ENCODE results near the gene CX3CL1. TPM values are rescaled to one million over a fixed set of nuclear protein-coding genes. Genes with fewer than 3 reads are reported as not detected.

CX3CL1 gene
- total RNA-seq, 1 donor from 2014 or later = not detected

DNA sequence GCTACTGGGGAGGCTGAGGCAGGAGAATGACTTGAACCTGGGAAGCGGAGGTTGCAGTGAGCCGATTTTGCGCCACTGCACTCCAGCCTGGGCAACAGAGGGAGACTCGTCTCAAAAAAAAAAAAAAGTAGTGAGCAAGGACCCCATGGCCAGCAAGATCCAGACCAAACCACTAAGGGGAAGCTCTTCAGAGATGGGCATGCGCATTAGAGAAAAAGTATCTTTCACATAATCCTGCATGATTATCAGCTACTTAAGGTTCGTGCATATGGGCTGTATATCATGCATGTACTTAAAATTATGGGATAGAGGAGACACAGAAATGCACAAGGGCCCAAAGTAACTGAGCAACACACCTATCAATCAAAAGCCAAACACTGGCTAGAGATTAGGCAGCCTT, 24.4 kb upstream of the CX3CL1 start:
- Mint-ChIP-seq H3K27me3 (peaks cover 49% of the 10 kb centered on the region), H3K27ac (no peak overlapping the region), H3K4me3 (no peak overlapping the region), H3K9me3 (peaks cover 7% of the 10 kb centered on the region), H3K36me3 (ENCODE audit: low read depth) (no peaks in the 10 kb centered on the region), H3K4me1 (peaks cover 8% of the 10 kb centered on the region)
- intact Hi-C loops (cut with micrococcal nuclease) = no loop called here
- no peak for DNase-seq

DNA sequence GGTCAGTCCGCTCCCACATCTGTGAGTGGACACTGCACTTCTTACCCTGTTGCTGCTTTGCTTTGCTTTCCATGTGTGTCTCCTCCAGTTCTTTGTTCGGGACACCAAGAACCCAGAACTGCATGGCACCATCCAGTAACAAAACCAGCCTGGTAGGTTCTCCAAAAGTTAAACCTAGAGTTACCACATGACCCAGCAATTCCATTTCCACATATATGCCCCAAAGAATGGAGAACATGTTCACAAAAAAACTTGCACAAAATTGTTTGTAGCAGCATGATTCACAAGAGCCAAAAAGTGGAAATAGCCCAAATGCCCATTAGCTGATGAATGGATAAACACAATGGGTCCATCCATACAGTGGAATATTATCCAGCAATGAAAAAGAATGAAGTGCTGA, 24.0 kb upstream of the CX3CL1 start:
- no peak overlapping the region for H3K27ac Mint-ChIP-seq
- intact Hi-C loops (cut with micrococcal nuclease) = no loop called here
- no peak overlapping the region for H3K4me3 Mint-ChIP-seq
- peaks cover 49% of the 10 kb centered on the region for H3K27me3 Mint-ChIP-seq
- H3K36me3 Mint-ChIP-seq (ENCODE audit: low read depth) = no peaks in the 10 kb centered on the region
- peaks cover 7% of the 10 kb centered on the region for H3K9me3 Mint-ChIP-seq
- peaks cover 5% of the 10 kb centered on the region for H3K4me1 Mint-ChIP-seq
- no peak for DNase-seq

DNA sequence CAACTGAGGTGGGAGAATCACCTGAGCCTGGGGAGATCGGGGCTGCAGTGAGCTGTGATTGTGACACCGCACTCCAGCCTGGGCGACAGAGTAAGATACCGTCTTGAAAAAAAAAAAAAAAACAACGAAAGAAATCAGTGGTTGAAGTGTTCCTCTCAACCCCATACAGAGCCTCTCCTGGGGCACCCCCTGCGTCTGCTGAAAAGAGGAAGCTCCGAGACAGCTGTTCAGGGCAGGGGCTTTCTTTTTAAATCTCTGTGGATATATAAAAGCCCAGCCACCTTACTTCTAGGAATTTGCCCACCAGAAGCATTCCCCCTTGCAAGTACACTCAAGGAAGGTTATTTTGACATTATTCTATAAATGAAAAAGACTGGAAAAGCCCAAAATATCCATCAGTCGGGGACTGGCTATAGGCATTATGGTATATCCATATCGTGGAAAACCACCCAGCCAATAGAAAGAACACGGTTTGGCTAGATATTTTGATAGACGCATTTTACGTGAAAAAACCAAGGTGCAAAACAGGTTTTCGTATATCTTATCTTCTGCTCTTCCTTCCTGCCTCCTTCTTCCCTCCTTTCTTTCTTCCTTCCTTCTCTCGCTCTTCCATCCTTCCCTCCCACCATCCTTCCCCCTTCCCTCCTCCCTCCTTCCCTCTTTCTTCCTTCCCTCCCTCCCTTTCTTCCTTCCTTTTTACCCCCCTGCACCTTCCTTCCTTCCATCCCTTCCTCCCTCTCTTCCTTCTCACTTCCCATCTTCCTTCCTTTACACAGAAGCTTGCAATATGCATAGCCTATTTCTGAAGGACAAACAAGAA, 22.9 kb upstream of the CX3CL1 start:
- Mint-ChIP-seq H3K4me1 (peaks cover 4% of the 10 kb centered on the region), H3K9me3 (peaks cover 7% of the 10 kb centered on the region), H3K4me3 (no peak overlapping the region), H3K36me3 (ENCODE audit: low read depth) (no peaks in the 10 kb centered on the region), H3K27me3 (peaks cover 49% of the 10 kb centered on the region), H3K27ac (no peak overlapping the region)
- intact Hi-C loops (cut with micrococcal nuclease) = no loop called here
- no peak for DNase-seq

GRCh38 chr16:57352636-57353047, 19.6 kb upstream of the CX3CL1 start:
- intact Hi-C loops (cut with micrococcal nuclease) = no loop called here
- Mint-ChIP-seq H3K36me3 (ENCODE audit: low read depth) (no peaks in the 10 kb centered on the region), H3K27me3 (peaks cover 41% of the 10 kb centered on the region), H3K4me1 (peaks cover 5% of the 10 kb centered on the region), H3K9me3 (no peaks in the 10 kb centered on the region), H3K4me3 (no peak overlapping the region), H3K27ac (no peak overlapping the region)
- no peak for DNase-seq

DNA sequence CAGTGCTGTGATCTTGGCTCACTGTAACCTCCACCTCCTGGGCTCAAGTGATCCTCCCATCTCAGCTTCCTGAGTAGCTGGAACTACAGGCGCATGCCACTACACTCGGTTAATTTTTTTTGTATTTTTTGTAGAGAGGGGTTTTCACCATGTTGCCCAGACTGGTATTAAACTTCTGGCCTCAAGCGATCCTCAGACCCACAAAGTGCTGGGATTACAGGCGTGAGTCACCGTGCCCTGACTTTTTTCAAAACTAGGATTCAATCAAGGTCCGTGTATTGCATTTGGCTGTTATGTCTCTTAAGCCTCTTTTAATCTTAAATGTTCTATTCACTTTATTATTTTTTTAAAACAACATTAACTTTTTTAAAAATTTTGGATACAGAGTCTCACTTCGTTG, 18.0 kb upstream of the CX3CL1 start:
- intact Hi-C loops (cut with micrococcal nuclease) = no loop called here
- Mint-ChIP-seq H3K4me1 (peaks cover 11% of the 10 kb centered on the region), H3K27ac (no peak overlapping the region), H3K9me3 (no peaks in the 10 kb centered on the region), H3K36me3 (ENCODE audit: low read depth) (no peaks in the 10 kb centered on the region), H3K4me3 (no peak overlapping the region), H3K27me3 (peaks cover 24% of the 10 kb centered on the region)
- no peak for DNase-seq

GRCh38 chr16:57355898-57356414, 16.3 kb upstream of the CX3CL1 start:
- Mint-ChIP-seq H3K4me3 (no peak overlapping the region), H3K9me3 (no peaks in the 10 kb centered on the region), H3K4me1 (peaks cover 7% of the 10 kb centered on the region), H3K27ac (no peak overlapping the region), H3K27me3 (peaks cover 15% of the 10 kb centered on the region), H3K36me3 (ENCODE audit: low read depth) (no peaks in the 10 kb centered on the region)
- intact Hi-C loops (cut with micrococcal nuclease) = no loop called here
- DNase-seq = no peak

DNA sequence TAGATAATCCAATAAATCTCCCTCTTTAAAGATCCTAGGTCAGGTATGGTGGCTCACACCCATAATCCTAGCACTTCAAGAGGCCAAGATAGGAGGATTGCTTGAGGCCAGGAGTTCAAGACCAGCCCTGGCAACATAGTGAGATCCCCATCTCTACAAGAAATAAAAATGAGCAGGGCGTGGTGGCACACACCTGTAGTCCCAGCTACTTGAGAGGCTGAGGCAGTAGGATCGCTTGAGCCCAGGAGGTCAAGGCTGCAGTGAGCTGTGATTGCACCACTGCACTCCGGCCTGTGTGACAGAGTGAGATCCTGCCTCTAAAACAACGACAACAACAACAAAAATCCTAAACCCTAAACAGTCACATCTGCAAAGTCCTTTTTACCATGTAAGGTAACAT, 15.7 kb upstream of the CX3CL1 start:
- intact Hi-C loops (cut with micrococcal nuclease) = no loop called here

GRCh38 chr16:57357330-57358085, 14.8 kb upstream of the CX3CL1 start:
- Mint-ChIP-seq H3K4me1 (peaks cover 7% of the 10 kb centered on the region), H3K9me3 (no peaks in the 10 kb centered on the region), H3K36me3 (ENCODE audit: low read depth) (no peaks in the 10 kb centered on the region), H3K4me3 (no peak overlapping the region), H3K27ac (no peak overlapping the region), H3K27me3 (peaks cover 7% of the 10 kb centered on the region)
- DNase-seq = no peak
- intact Hi-C loops (cut with micrococcal nuclease) = loop anchor here (2.0 kb wide), 1 partner anchor 19 kb away; no protein-coding TSS in a partner anchor

More for the DNA sequence above, 15.7 kb upstream of the CX3CL1 start:
- peaks cover 15% of the 10 kb centered on the region for H3K27me3 Mint-ChIP-seq
- H3K9me3 Mint-ChIP-seq = no peaks in the 10 kb centered on the region
- no peaks in the 10 kb centered on the region for H3K36me3 Mint-ChIP-seq (ENCODE audit: low read depth)
- no peak overlapping the region for H3K27ac Mint-ChIP-seq
- no peak for DNase-seq
- peaks cover 7% of the 10 kb centered on the region for H3K4me1 Mint-ChIP-seq
- no peak overlapping the region for H3K4me3 Mint-ChIP-seq

- peaks cover 7% of the 10 kb centered on the region for H3K4me1 Mint-ChIP-seq
- no peak for DNase-seq
- intact Hi-C loops (cut with micrococcal nuclease) = loop anchor here (2.0 kb wide), 1 partner anchor 19 kb away; no protein-coding TSS in a partner anchor
- no peaks in the 10 kb centered on the region for H3K9me3 Mint-ChIP-seq
- H3K36me3 Mint-ChIP-seq (ENCODE audit: low read depth) = no peaks in the 10 kb centered on the region
- peaks cover 6% of the 10 kb centered on the region for H3K27me3 Mint-ChIP-seq
- no peak overlapping the region for H3K27ac Mint-ChIP-seq
- no peak overlapping the region for H3K4me3 Mint-ChIP-seq
Observed at GRCh38 chr16:57358086-57358420, 14.2 kb upstream of the CX3CL1 start.

GRCh38 chr16:57358527-57359095, 13.7 kb upstream of the CX3CL1 start, which contains the start of gene CCL22:
Gene CCL22 (plus strand): TSS chr16:57358783. CDS start chr16:57358817, 34 bp downstream.
- Mint-ChIP-seq H3K4me1 (peaks cover 7% of the 10 kb centered on the region), H3K36me3 (ENCODE audit: low read depth) (no peaks in the 10 kb centered on the region), H3K4me3 (no peak within 1 kb of the TSS), H3K27me3 (peaks cover 6% of the 10 kb centered on the region), H3K27ac (no peak within 1 kb of the TSS), H3K9me3 (no peaks in the 10 kb centered on the region)
- intact Hi-C loops (cut with micrococcal nuclease) = loop anchor here (2.0 kb wide), 1 partner anchor 18 kb away; no protein-coding TSS in a partner anchor
- DNase-seq = no peak

DNA sequence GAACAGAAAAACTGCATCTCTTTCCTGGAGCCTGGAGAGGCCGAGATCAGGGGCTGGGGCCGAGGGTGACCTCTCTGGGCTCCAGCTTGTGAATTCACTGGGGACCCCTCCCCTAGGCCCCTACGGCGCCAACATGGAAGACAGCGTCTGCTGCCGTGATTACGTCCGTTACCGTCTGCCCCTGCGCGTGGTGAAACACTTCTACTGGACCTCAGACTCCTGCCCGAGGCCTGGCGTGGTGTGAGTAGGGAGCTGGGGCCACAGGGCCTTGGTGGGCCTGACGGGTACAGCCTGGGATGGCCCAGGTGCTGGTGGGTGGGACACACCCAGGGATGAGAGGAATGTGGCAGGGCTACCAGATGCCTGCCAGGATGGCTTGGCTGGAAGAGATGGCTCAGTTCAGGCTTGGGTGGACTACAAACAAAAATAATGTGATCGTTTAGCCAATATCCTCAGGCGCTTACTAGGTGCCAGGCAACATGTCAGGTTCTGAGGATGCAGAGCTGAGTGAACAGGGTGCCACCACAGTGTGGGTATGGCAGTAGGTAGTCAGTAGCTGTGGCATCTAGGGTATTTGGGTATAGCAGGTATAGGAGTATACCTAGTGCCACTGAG, 11.9 kb upstream of the CX3CL1 start:
- H3K27me3 Mint-ChIP-seq = peaks cover 8% of the 10 kb centered on the region
- H3K27ac Mint-ChIP-seq = no peak overlapping the region
- peaks cover 7% of the 10 kb centered on the region for H3K4me1 Mint-ChIP-seq
- no peak overlapping the region for H3K4me3 Mint-ChIP-seq
- H3K36me3 Mint-ChIP-seq (ENCODE audit: low read depth) = no peaks in the 10 kb centered on the region
- no peak for DNase-seq
- intact Hi-C loops (cut with micrococcal nuclease) = no loop called here
- no peaks in the 10 kb centered on the region for H3K9me3 Mint-ChIP-seq

DNA sequence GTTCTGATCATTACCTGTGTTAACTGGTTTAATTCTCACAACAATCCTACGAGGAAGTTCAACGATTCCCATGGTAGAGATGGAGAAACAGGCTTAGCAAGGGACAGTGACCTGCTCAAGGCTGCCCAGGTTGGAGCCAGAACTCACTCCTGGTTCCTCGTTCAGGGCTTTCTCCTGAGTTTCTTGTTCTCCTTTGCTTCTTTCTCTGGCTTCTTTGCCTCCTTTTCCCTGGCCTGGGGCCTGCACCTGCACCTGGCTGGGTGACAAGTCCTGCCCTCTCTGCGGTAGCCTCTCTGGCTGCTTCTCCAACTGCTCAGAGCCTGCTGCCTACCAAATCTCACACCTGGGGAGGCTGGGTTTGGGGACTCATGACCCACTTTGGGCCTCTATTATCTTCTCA, 10.9 kb upstream of the CX3CL1 start:
- intact Hi-C loops (cut with micrococcal nuclease) = no loop called here
- H3K4me3 Mint-ChIP-seq = no peak overlapping the region
- peaks cover 7% of the 10 kb centered on the region for H3K4me1 Mint-ChIP-seq
- no peaks in the 10 kb centered on the region for H3K36me3 Mint-ChIP-seq (ENCODE audit: low read depth)
- no peak overlapping the region for H3K27ac Mint-ChIP-seq
- H3K9me3 Mint-ChIP-seq = no peaks in the 10 kb centered on the region
- peaks cover 5% of the 10 kb centered on the region for H3K27me3 Mint-ChIP-seq
- DNase-seq = no peak

DNA sequence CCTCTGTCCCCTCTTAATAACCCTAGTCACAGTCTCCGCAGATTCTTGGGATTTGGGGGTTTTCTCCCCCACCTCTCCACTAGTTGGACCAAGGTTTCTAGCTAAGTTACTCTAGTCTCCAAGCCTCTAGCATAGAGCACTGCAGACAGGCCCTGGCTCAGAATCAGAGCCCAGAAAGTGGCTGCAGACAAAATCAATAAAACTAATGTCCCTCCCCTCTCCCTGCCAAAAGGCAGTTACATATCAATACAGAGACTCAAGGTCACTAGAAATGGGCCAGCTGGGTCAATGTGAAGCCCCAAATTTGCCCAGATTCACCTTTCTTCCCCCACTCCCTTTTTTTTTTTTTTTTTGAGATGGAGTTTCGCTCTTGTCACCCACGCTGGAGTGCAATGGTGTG, 8.1 kb upstream of the CX3CL1 start:
- Mint-ChIP-seq H3K4me1 (no peaks in the 10 kb centered on the region), H3K9me3 (no peaks in the 10 kb centered on the region), H3K4me3 (no peak overlapping the region), H3K36me3 (ENCODE audit: low read depth) (no peaks in the 10 kb centered on the region), H3K27me3 (peaks cover 10% of the 10 kb centered on the region), H3K27ac (no peak overlapping the region)
- intact Hi-C loops (cut with micrococcal nuclease) = no loop called here
- no peak for DNase-seq
